Smooth muscle cell of the brain vasculature (primary cell): Measurements from ENCODE around the gene RCCD1.
A peak's percentile ranks its signal among the peaks of the same experiment; 100 is the strongest.

ENCODE experiments used
- DNase-seq: peaks from one replicate; pipeline ENCODE4 v3.0.0-alpha.2; 2012; ENCODE audit warnings: low read depth, low spot score

RCCD1 gene

DNA sequence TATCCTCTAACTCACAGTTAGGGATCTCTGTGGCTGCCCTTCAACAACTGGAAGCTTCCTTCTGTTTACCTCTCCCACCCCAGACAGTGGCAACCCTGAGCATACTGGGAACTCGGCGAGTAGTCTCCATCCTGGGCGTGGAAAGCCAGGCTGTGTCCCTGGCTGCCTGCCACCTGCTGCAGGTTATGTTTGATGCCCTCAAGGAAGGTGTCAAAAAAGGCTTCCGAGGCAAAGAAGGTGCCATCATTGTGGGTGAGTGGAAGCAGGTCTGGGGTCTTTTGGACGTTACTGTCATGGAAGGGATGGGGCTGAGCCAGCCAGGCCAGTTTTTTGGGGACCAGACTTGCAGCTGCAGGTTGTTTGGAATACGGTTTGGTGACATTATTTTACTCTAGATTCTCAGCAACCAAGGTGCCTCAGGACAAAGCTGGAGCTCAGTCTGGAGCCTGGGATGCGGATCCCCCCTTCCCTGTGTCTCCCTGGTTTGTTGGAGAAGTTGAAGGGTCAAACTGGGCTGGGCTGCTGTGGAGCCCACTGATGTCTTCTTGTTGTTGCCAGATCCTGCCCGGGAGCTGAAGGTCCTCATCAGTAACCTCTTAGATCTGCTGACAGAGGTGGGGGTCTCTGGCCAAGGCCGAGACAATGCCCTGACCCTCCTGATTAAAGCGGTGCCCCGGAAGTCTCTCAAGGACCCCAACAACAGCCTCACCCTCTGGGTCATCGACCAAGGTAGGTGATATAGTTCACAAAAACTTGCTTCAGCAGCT lies 12.1 kb upstream of the RCCD1 start:
- no peak for DNase-seq

DNA sequence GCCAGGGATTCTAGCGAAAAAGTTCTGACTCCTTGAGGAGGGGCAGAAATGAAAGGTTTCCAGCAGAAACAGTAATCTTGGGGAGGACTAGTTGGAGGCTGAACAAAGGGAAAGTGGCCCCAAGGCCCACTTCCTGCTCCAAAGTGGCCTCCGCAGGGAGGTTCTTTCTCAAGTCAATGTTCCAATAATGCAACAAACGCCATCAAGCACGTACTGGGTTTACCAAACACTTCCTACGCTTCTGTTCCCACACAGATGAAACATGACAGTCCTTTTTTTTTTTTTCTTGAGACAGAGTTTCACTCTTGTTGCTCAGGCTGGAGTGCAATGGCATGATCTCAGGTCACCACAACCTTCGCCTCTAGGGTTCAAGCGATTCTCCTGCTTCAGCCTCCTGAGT lies 9.6 kb upstream of the RCCD1 start:
- DNase-seq = no peak

DNA sequence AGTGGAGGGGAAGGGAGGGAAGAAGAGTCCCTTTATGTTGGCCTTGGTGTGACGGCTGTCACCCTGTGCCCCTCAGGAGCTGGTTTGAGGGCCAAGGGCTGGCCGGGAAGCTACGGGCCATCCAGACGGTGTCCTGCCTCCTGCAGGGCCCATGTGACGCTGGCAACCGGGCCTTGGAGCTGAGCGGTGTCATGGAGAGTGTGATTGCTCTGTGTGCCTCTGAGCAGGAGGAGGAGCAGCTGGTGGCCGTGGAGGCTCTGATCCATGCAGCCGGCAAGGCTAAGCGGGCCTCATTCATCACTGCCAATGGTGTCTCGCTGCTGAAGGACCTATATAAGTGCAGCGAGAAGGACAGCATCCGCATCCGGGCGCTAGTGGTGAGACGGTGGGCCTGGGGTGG lies 8.1 kb upstream of the RCCD1 start:
- DNase-seq = no peak

DNA sequence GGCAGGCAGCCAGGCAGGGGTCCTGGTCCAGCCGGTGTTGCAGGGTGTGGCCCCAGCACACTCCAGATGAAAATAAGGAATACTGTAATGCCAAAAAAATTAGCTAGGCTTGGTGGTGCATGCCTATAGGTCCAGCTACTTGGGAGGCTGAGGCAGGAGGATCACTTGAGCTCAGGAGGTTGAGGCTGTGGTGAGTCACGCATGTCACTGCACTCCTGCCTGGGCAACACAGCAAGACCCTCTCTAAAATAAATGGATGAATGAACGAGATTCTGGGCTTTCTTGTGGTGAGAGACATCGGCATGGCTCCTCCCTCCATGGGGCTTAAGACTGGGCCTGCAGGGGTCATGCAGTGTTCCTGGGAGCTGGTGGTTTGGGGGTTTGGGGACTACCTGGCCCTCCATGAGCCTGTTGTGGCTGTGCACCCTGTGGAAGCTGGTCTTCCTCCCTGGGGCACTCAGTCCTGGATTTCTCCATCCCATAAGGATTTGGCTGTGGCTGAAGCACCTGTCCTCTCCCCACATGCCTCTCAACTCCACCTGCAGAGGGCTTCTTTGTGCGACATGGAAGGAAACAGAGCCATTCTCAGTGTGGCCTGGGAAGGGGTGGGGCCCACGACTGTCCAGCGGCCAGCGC lies 7.6 kb upstream of the RCCD1 start:
- no peak for DNase-seq

DNA sequence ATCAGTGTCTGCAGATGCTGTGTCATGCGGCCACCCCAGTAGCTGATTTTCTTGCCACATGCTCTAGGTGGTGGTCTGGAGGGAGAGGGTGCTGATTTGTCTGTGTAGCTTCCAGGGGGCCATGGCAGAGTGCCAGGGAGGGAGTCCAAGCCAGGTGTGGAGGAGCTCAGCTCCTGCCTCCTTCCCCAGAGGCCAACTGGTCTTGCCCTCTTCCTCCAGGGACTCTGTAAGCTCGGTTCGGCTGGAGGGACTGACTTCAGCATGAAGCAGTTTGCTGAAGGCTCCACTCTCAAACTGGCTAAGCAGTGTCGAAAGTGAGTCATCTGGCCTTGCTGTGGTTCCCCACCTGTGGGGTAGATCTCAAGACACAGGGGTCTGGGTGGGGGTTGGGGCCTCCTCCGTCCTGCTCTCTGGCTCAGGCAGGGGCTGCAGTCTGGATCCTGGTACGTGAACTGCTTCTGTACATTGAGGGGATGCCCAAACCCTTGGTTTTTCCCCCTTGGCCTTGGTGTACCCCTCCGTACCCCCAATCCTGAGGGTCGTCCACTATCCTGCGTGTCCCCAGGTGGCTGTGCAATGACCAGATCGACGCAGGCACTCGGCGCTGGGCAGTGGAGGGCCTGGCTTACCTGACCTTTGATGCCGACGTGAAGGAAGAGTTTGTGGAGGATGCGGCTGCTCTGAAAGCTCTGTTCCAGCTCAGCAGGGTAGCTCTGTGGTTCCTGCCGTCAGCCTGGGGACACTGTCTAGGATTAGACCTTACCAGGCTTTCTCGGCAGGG lies 6.9 kb upstream of the RCCD1 start:
- DNase-seq = no peak

DNA sequence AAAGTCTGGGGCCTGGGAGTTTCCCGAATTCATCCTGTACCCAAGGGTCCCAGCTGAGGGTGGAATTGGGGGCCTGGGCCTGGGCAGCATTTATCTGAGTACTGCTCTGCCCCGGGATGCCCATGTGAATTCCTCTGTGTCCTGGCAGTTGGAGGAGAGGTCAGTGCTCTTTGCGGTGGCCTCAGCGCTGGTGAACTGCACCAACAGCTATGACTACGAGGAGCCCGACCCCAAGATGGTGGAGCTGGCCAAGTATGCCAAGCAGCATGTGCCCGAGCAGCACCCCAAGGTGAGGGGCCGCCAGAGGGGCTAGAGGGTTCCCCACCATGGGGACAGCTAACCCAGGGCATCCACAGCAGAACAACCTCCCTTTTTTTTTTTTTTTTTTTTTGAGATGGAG lies 6.2 kb upstream of the RCCD1 start:
- no peak for DNase-seq

DNA sequence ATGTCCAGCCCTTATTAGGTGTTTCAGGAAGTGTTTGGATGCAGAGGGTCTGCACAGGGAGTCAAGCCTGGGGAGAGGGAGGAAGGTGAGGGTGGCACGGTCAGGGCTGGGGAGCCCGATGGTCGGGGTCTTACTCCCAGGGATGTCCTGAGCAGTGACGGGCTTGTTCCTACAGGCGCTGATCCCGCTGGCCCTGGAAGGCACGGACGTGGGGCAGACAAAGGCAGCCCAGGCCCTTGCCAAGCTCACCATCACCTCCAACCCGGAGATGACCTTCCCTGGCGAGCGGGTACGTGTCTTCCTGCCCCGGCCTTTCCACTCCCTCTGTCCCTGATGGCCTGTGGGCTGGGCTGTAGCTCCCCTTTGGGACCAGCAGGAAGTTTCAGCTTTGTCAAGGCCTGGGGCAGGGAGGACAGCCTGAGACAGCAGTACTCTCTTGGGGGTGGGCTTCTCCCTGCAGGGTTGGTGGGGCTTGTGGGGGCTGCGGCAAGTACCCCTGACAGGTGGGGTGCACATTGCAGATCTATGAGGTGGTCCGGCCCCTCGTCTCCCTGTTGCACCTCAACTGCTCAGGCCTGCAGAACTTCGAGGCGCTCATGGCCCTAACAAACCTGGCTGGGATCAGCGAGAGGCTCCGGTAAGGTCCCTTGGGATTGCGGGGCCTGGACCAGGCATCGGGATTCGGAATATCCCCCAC lies 4.6 kb upstream of the RCCD1 start:
- no peak for DNase-seq

DNA sequence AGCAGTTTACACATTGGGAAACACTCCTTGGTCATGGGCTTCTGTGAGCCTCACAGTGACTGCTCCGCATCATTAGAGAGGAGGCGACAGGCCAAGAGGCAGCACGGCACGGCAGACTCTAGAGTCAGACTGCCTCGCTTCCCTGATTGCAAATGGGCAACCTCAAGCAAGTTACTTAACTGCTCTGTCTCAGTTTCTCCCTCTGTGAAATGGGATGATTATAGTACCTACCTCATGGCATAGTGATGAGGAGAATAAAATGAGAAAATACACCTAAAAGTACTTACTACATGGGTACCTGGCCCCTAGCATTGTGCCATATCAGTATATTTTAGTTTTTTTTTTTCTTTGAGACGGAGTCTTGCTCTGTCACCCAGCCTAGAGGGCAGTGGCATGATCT lies 4.0 kb upstream of the RCCD1 start:
- DNase-seq = no peak

DNA sequence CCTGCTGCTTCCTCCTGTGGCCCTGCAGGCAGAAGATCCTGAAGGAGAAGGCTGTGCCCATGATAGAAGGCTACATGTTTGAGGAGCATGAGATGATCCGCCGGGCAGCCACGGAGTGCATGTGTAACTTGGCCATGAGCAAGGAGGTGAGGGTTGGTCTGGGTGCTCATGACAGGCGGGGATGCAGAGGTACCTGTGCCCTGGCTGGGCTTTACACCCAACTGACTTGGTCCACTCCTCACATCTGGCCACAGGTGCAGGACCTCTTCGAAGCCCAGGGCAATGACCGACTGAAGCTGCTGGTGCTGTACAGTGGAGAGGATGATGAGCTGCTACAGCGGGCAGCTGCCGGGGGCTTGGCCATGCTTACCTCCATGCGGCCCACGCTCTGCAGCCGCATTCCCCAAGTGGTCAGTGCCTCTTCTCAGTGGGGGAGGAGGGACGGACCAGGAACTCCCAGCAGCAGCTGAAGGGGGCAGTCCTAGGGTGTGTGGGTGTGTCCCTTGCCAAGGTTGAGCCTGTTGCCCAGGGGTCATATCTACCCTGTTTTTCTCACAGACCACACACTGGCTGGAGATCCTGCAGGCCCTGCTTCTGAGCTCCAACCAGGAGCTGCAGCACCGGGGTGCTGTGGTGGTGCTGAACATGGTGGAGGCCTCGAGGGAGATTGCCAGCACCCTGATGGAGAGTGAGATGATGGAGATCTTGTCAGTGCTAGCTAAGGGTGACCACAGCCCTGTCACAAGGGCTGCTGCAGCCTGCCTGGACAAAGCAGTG lies 1.6 kb upstream of the RCCD1 start:
- DNase-seq = no peak

DNA sequence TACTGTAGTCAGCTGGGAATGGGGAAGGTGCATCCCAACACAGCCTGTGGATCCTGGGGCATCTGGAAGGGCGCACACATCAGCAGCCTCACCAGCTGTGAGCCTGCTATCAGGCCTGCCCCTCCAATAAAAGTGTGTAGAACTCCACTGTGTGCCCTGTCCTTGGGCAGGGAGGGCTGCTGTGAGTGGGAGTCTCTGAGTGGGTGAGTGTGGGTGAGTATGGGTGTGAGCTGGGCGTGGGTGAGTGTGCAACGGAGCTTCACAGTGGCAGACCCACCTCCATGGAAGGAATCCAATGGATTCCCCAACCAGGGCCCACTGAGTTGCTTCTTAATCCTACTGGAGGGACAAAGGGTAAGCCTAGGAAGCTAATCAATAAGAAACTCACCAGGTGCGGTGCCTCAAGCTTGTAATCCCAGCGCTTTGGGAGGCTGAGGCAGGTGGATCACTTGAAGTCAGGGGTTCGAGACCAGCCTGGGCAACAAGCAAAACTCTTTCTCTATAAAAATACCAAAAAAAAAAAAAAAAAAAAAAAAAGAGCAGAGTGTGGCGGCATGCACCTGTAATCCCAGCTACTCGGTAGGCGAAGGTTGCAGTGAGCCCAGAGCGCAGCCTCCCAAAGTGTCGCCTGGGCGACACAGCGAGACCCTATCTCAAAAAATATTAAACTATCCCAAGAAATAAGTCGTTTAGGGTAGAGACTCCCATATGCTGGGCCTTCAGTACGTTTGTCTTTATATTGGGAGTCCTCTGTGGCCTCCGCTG lies 555 bp upstream of the RCCD1 start:
- no peak for DNase-seq

DNA sequence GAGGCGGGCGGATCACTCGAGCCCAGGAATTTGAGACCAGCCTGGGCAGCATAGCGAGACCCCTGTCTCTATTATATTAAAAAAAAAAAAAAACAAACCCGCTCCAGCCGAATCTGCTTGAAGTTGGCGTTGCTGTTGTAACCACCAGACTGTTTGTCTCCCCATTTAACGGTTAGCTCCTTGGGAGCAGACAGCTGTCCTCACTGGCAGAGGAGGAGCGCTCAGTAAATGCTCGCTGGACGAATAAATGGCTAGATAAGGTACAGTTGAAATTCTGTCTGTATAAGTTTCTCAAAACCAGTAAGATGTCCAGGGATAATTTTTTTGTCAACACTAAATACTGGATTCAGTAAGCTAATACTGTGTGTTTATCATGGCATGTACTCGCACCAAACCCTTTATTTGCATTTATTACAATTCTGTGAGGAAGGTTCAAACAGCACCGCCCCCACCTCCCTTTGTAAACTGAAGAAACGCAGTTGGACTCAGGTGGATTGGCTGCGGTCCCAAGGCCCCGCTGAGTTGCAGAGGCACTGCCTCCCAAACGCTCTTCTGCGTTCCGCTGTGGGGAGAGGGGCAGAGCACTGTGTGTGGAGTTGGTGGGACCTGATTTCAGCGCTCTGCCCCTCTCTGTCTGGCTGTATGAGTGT lies 1.1 kb downstream of the RCCD1 start:
- no peak for DNase-seq

DNA sequence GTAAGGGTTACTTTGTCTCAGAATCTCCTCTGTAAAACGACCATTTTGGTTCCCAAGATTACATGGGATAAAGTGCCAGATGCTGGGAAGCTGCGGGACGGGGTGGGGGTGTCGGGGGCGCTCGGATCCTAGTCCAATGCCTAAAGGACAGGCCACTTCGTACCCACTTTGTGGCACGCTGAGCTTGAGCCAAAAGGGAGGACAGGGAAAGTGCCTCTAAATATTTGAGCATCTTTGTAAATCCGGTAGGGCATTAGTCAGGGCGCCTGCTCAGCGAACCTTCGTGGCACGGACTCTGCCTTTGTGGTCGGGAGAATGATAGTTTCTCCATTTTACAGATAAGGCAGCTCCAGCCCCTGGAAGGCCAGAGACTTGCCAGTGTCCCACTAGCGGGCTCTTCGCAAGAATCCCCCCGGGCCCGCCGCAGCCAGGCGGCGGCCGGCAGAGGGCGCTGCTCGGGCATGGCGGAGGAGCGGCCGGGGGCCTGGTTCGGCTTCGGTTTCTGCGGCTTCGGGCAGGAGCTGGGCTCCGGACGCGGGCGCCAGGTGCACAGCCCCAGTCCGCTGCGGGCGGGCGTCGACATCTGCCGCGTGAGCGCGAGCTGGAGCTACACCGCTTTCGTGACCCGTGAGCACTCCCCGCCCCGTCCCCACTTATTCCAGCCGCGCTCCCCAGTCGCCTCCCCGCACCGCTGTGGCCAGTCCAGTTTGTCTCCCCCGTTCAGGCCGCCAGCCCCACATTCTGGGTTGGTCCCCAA lies 1.8 kb downstream of the RCCD1 start:
- peak; percentile 50 for DNase-seq

DNA sequence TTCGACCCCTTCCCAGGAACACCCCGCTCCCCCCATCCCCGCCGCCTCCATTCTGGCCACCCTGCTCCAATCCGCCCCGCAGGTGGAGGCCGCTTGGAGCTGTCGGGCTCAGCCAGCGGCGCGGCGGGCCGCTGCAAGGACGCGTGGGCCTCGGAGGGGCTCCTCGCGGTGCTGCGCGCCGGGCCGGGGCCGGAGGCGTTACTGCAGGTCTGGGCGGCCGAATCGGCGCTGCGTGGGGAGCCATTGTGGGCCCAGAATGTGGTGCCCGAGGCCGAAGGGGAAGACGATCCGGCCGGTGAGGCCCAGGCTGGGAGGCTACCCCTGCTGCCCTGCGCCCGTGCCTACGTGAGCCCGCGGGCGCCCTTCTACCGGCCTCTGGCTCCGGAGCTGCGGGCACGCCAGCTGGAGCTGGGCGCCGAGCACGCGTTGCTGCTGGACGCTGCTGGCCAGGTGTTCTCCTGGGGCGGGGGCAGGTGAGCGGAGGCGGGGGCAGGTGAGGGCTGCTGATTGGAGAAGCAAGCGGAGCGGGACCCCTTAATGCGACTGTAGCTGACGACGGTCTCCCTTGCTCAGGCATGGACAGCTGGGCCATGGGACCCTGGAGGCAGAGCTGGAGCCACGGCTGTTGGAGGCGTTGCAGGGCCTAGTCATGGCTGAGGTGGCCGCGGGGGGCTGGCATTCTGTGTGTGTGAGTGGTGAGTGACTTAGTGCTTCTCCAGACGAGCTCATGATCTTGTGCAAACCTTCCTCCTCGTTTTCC lies 2.5 kb downstream of the RCCD1 start:
- no peak for DNase-seq

DNA sequence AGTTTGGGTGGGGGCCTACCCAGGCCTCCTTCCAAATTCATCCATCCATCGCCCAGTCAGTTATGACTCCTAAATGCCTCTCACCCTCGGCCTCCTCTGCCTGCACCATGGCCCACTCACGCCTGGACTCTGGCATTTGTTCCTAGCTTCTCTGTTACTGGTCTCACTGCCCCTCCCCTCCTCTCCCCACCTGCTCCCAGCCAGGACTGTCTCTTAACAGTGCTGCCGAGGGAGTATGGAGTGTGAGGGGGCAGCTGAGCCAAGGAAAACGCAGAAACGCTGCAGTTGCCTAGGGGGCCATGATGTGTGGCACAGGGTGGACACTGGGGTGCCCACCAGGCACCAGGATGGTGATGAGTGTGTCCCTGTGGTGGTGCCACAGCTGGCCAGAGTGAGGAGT lies 3.1 kb downstream of the RCCD1 start:
- no peak for DNase-seq

DNA sequence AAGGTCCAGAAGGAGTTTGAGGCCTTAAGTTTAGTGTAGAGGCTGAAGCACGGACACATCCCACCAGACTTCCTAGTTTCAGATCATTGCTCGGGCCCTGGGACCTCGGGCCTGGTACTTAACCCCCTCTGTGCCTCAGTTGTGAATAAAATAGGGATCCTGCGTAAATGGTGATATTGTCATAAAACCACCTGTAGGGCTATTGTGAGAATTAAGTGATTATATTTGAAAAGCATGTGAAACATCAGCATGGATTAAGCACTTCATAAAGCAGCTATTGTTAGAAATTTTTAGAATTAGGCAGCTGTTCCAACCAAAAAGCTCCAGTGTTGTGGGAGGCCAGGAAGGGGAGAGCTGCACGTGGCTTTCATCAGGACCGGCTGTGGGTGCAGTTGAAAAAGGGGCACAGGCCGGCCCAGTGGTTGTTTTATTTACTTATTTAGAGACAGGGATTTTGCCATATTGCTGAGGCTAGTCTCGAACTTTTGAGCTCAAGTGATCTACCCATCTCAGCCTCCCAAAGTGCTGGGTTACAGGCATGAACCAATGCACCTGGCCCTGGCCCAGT lies 4.4 kb downstream of the RCCD1 start:
- DNase-seq = no peak

DNA sequence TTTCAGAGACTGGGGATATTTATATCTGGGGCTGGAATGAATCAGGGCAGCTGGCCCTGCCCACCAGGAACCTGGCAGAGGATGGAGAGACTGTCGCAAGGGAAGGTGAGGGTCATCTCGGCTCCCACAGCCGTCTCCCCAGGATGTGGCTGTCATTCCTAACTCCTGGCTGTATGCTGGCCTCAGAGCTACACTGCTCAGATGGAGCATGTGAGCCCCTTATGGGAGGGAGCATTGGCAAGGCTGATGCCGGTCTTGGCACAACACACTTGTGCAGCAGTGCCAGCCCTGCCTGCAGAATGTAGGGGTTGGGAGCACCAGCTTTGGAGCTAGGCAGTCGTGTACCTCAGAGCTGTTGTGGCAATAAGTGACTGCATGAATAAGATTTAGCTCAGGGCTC lies 5.2 kb downstream of the RCCD1 start:
- DNase-seq = no peak

DNA sequence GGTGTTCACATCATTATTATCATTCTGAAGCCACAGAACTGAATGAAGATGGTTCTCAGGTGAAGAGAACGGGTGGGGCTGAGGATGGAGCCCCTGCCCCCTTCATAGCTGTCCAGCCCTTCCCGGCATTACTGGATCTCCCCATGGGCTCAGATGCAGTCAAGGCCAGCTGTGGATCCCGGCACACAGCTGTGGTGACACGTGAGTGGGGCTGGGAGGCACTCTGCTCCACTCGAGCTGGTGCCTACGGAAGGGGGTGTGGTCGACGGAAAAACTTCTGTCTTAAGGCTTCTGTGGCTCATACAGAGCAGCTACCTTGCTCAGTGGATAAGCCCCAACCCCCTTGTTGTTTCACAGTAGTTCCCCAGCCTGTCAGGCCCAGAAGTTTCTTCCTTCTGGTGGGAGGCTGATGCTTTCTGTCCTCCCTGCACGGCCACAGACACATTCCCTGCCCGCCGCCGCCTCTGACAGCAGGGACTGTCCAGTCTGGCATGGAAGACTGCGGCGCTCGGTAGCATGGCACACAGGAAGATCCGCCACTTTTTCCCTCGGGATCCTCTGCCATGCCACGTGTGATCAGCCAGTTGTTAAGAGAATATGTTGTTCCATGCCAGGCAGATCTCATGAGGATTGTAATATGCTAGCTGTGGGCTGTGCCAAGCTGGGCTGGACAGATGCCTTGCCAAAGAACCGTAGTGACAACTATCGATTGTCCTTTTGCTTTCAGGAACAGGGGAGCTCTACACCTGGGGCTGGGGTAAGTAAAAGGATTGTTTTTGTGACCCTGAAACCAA lies 5.8 kb downstream of the RCCD1 start:
- DNase-seq = no peak

DNA sequence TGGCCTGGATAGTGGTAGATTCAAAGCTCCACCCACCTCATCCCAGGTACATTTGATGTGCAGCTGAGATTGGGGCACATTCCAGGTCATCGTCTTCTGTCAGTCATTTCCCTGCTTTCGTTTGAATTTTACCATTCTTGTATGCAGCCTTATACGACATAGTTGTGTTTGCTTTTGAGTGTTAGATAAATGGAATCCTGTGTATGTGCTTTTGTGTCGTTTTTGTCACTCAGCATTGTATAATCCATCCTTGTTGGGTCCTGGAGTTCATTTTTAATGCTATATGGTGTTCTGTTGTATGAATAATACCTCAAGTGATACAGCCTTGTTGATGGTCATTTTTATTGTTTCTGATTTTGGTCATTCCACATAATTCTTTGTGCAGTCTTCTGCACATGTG lies 7.3 kb downstream of the RCCD1 start:
- DNase-seq = no peak
